Measurements from ENCODE around the gene IPCEF1. TPM values are rescaled to one million over a fixed set of nuclear protein-coding genes. Genes with fewer than 3 reads are reported as not detected.

The IPCEF1 gene
- total and polyA plus RNA-seq, 2 experiments from 2014 or later = 0.80 TPM; not detected in 1

- Histone ChIP-seq H3K4me1 (ENCODE audit: insufficient read depth) (no peaks in the 10 kb centered on the region), H3K36me3 (replicated peaks; ENCODE audit: insufficient read depth, low read depth) (no peaks in the 10 kb centered on the region), H4K20me1 (ENCODE audit: insufficient read depth, poor library complexity, severe bottlenecking) (no peaks in the 10 kb centered on the region), H3K79me2 (no peaks in the 10 kb centered on the region), H3K4me2 (no peak overlapping the region), H3K9me2 (replicated peaks; ENCODE audit: insufficient read depth) (no peaks in the 10 kb centered on the region), H3K9me3 (ENCODE audit: low read depth) (no peaks in the 10 kb centered on the region), H3K27me3 (no peaks in the 10 kb centered on the region), H3K4me3 (no peak overlapping the region), H3K27ac (no peak overlapping the region), H2AFZ (no peak overlapping the region)
- 87% methylated on average over 4 of the region's 4 CpGs for WGBS (ENCODE audit: low lambda C conversion rate, missing lambda C conversion rate)
- TF ChIP-seq, protein P1, sequence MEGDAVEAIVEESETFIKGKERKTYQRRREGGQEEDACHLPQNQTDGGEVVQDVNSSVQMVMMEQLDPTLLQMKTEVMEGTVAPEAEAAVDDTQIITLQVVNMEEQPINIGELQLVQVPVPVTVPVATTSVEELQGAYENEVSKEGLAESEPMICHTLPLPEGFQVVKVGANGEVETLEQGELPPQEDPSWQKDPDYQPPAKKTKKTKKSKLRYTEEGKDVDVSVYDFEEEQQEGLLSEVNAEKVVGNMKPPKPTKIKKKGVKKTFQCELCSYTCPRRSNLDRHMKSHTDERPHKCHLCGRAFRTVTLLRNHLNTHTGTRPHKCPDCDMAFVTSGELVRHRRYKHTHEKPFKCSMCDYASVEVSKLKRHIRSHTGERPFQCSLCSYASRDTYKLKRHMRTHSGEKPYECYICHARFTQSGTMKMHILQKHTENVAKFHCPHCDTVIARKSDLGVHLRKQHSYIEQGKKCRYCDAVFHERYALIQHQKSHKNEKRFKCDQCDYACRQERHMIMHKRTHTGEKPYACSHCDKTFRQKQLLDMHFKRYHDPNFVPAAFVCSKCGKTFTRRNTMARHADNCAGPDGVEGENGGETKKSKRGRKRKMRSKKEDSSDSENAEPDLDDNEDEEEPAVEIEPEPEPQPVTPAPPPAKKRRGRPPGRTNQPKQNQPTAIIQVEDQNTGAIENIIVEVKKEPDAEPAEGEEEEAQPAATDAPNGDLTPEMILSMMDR (IDR thresholded peaks at IDR 0.05; ENCODE audit: poor library complexity) = no peak
- TF ChIP-seq EZH2phosphoT487 (IDR thresholded peaks at IDR 0.05; ENCODE audit: low read depth, severe bottlenecking, unreplicated experiment) = no peak
- no peak for TF ChIP-seq EZH2 (IDR thresholded peaks at IDR 0.05; ENCODE audit: borderline replicate concordance)
- no peak for DNase-seq (ENCODE audit: low spot score)
These were observed 119.8 kb downstream of the IPCEF1 start for GRCh38 chr6:154236646-154237301.

DNA sequence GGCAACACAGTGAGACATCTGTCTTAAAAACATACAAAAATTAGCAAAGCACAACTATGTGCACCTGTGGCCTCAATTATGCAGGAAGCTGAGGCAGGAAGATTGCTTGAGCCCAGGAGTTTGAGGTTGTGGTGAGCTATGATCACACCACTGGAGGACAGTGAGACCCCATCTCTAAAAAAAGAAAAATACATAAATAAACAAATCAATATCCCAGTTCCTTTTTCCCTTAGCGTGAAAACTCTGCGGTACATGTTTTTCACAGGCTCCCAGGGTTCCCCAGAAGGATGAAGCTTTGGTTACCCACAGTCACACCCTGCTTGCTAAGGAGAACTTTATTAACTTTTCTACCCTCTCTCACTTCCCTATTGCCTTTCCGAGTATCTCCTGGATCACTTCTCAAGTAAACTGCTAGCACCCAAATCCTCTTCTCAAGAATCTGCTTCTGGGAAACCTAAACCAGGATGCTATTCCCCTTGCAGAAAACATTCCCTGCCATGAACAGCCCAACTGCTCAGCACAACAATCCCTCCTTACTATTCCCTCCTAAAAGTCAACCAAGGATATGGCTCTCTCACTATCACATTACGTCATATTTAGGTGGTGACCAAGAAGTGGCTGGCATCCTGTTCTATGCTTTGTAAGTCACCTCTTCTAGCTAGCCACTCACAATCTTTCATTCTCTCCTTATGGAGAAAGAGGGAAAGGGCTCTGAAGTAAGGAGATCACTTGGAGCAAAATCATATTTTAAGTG lies 122.4 kb downstream of the IPCEF1 start:
- Histone ChIP-seq H3K27ac (no peak overlapping the region), H3K9me2 (replicated peaks; ENCODE audit: insufficient read depth) (no peaks in the 10 kb centered on the region), H3K4me1 (ENCODE audit: insufficient read depth) (no peaks in the 10 kb centered on the region), H3K9me3 (ENCODE audit: low read depth) (no peaks in the 10 kb centered on the region), H3K4me2 (no peak overlapping the region), H3K36me3 (replicated peaks; ENCODE audit: insufficient read depth, low read depth) (no peaks in the 10 kb centered on the region), H4K20me1 (ENCODE audit: insufficient read depth, poor library complexity, severe bottlenecking) (no peaks in the 10 kb centered on the region), H3K27me3 (no peaks in the 10 kb centered on the region), H3K4me3 (no peak overlapping the region), H3K79me2 (no peaks in the 10 kb centered on the region), H2AFZ (no peak overlapping the region)
- 95% methylated on average over 4 of the region's 4 CpGs for WGBS (ENCODE audit: low lambda C conversion rate, missing lambda C conversion rate)
- no peak for TF ChIP-seq EZH2phosphoT487 (IDR thresholded peaks at IDR 0.05; ENCODE audit: low read depth, severe bottlenecking, unreplicated experiment)
- TF ChIP-seq, protein P1 (IDR thresholded peaks at IDR 0.05; ENCODE audit: poor library complexity) = no peak
- TF ChIP-seq EZH2 (IDR thresholded peaks at IDR 0.05; ENCODE audit: borderline replicate concordance) = no peak
- no peak for DNase-seq (ENCODE audit: low spot score)

GRCh38 chr6:154233383-154233782 lies 123.2 kb downstream of the IPCEF1 start:
- no peaks in the 10 kb centered on the region for H3K27me3 ChIP-seq
- H3K27ac ChIP-seq = no peak overlapping the region
- no peak overlapping the region for H3K4me3 ChIP-seq
- H3K4me1 ChIP-seq (ENCODE audit: insufficient read depth) = no peaks in the 10 kb centered on the region
- no peaks in the 10 kb centered on the region for H4K20me1 ChIP-seq (ENCODE audit: insufficient read depth, poor library complexity, severe bottlenecking)
- no peak for DNase-seq (ENCODE audit: low spot score)
- no peak overlapping the region for H2AFZ ChIP-seq
- no peaks in the 10 kb centered on the region for H3K79me2 ChIP-seq
- 89% methylated on average over 2 of the region's 2 CpGs for WGBS (ENCODE audit: low lambda C conversion rate, missing lambda C conversion rate)
- no peak overlapping the region for H3K4me2 ChIP-seq
- no peaks in the 10 kb centered on the region for H3K36me3 ChIP-seq (replicated peaks; ENCODE audit: insufficient read depth, low read depth)
- no peaks in the 10 kb centered on the region for H3K9me3 ChIP-seq (ENCODE audit: low read depth)
- no peaks in the 10 kb centered on the region for H3K9me2 ChIP-seq (replicated peaks; ENCODE audit: insufficient read depth)
- TF ChIP-seq, protein P1 (IDR thresholded peaks at IDR 0.05; ENCODE audit: poor library complexity) = no peak
- TF ChIP-seq EZH2phosphoT487 (IDR thresholded peaks at IDR 0.05; ENCODE audit: low read depth, severe bottlenecking, unreplicated experiment) (no peak), EZH2 (IDR thresholded peaks at IDR 0.05; ENCODE audit: borderline replicate concordance) (no peak)
